Pancreas (tissue), 10 donors: ENCODE data around the gene KDM1A. TPM values are rescaled to one million over a fixed set of nuclear protein-coding genes. Genes with fewer than 3 reads are reported as not detected.

Experiments
- ATAC-seq, 4 donors: fragments of 200-7000 bp; cut with Tn5 transposase; one replicate each; pipeline versions ENCODE4 v1.8.0 to v1.9.1; 2020; ENCODE audit warnings: mild to moderate bottlenecking in 4 of 4, moderate library complexity in 4 of 4
- DNase-seq, 6 donors: peaks; one replicate each; pipeline ENCODE4 v3.0.0-alpha.2; 2020
- FAIRE-seq: peaks from 2 replicates; lab custom pipeline; 2012; peaks lifted over from hg19 to GRCh38; lab: Jason Lieb, UNC
- H3K27ac ChIP-seq, 4 donors: fragments of 200-600 bp; sonication (generic); 1 replicate in 3 of 4; 2 replicates in 1 of 4; pipeline versions ENCODE4 v1.5.0 to v1.8.0; 2020
- H3K27me3 ChIP-seq, 4 donors: fragments of 200-600 bp; one replicate each; pipeline ENCODE4 v1.8.0; 2021
- H3K36me3 ChIP-seq, 3 donors: fragments of 200-600 bp; sonication (generic) in 1 of 3; one replicate each; pipeline versions ENCODE4 v1.5.0 to v1.8.0; 2020 to 2021
- H3K4me1 ChIP-seq, 3 donors: fragments of 200-600 bp; one replicate each; pipeline ENCODE4 v1.8.0; 2021
- H3K4me3 ChIP-seq, 4 donors: fragments of 200-600 bp; sonication (generic) in 2 of 4; one replicate each; pipeline versions ENCODE4 v1.5.0 to v1.8.0; 2020 to 2021
- H3K9me3 ChIP-seq, 4 donors: fragments of 200-600 bp; one replicate each; pipeline ENCODE4 v1.8.0; 2021
- WGBS, 2 donors: extraction: QIAGEN DNeasy Blood & Tissue Kit; methylation state at CpG; one replicate each; pipeline ENCODE4 v1.1.7; 2013; 5-methylcytosine and 5-hydroxymethylcytosine counted together
- intact Hi-C, 3 donors: fragments of 100-400 bp; cut with DNase I; formaldehyde crosslinking; loops; one replicate each; pipeline versions ENCODE4 v1.11.1 to v1.14.2; 2022
- microRNA-seq, 2 donors: library from miRNA; unstranded; fragments of <30 nt; microRNA quantifications; one replicate each; pipeline versions ENCODE4 to v1.1.0, GENCODE V29; 2019 to 2020
- polyA plus RNA-seq, 2 donors: library from polyadenylated mRNA; stranded (reverse); fragments of 200-250 nt; gene quantifications; one replicate each; pipeline ENCODE4 v1.2.3, GENCODE V29; 2013
- total RNA-seq, 6 donors: library from RNA; stranded (reverse); fragmentation: NEBNext Ultra II Directional in 4 of 6; extraction: Animal tissue kit (Norgen Biotek cat#: 25700) in 4 of 6; gene quantifications; one replicate each; pipeline versions ENCODE4 v1.2.1 to v1.2.4, GENCODE V29; 2021 to 2023
- TF ChIP-seq, protein P1 (sequence below), 4 donors: fragments of 200-600 bp; sonication (generic) in 3 of 4; IDR thresholded peaks; one replicate each; pipeline versions ENCODE4 v1.5.0 to v1.8.0; 2021; ENCODE audit warnings: antibody characterized with exemption in 4 of 4
- donor health status: healthy with polysubstance abuse.
- donor health status: DM: no; HTN: no; CAD: no; lungs with moderate emphysema.
- donor health status: DM: no; HTN: no; CAD: no.
- donor health status: control.
- donor health status: control.
- donor health status: Bipolar disorder and iron deficiency.
- donor health status: DM: yes; HTN: yes; CAD: no.
- donor health status: DM: no; HTN: no; CAD: no.
- donor health status: DM: no; HTN: no; CAD: no.
- donor health status: DM: yes; HTN: yes; CAD: no.

The KDM1A gene
- total and polyA plus RNA-seq, 8 donors, result 13.7 to 31.9 (median 22.9) TPM

DNA sequence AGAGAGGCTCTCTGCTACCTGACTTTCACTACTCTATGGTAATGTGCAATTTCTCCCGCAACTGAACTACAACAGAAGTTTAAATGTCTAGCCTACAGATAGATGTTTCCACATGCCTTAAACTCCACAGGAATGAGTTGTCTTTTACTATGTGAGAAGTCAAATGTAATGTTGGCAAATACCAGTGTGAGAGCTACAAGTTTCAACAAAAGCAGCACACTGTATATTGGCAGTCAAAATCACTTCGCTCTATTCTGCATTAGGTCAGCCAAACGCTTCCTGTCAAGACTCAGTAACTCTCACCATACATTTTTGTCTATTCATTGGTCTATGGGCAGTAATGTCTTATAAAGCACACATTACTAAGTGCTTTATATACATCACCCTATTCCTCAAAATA lies 107.5 kb downstream of the KDM1A start:
- no peak for DNase-seq
- intact Hi-C loops, result no loop called here
- Histone ChIP-seq H3K36me3 (no peaks in the 10 kb centered on the region), H3K9me3 (no peaks in the 10 kb centered on the region), H3K27ac (no peak overlapping the region), H3K27me3 (no peaks in the 10 kb centered on the region), H3K4me1 (peaks cover 0 to 19% (median 16%) of the 10 kb centered on the region in 3 donors), H3K4me3 (no peak overlapping the region)
- 94 to 98% methylated on average over 3 of the region's 3 CpGs for WGBS, 2 donors
- TF ChIP-seq, protein P1, sequence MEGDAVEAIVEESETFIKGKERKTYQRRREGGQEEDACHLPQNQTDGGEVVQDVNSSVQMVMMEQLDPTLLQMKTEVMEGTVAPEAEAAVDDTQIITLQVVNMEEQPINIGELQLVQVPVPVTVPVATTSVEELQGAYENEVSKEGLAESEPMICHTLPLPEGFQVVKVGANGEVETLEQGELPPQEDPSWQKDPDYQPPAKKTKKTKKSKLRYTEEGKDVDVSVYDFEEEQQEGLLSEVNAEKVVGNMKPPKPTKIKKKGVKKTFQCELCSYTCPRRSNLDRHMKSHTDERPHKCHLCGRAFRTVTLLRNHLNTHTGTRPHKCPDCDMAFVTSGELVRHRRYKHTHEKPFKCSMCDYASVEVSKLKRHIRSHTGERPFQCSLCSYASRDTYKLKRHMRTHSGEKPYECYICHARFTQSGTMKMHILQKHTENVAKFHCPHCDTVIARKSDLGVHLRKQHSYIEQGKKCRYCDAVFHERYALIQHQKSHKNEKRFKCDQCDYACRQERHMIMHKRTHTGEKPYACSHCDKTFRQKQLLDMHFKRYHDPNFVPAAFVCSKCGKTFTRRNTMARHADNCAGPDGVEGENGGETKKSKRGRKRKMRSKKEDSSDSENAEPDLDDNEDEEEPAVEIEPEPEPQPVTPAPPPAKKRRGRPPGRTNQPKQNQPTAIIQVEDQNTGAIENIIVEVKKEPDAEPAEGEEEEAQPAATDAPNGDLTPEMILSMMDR (IDR thresholded peaks at IDR 0.05), result no peak
- ATAC-seq, result no peak
- FAIRE-seq, result no peak

DNA sequence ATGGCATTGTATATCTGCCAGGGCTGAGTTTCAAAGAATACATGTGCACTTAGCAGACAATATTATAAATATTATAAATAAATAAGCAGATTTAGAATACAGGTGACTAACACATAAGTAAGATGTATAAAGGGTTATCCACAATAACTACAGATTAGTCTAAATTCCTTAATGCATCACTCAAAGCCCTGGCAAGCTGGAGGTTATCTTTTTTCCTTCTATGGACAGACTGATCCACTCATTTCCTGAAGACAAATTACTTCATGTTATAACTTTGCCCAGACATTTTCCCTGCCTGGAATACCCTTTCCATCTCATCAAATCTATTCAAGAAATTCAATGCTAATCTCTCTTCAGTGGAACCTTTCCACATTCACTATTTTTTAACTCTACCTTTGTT lies 110.6 kb downstream of the KDM1A start:
- FAIRE-seq (no peak), DNase-seq (no peak), ATAC-seq (no peak)
- Histone ChIP-seq H3K4me3 (no peak overlapping the region), H3K36me3 (no peaks in the 10 kb centered on the region), H3K9me3 (no peaks in the 10 kb centered on the region), H3K27ac (no peak overlapping the region), H3K27me3 (no peaks in the 10 kb centered on the region), H3K4me1 (no peaks in the 10 kb centered on the region)
- intact Hi-C loops, result no loop called here
- TF ChIP-seq, protein P1 (IDR thresholded peaks at IDR 0.05), result no peak

DNA sequence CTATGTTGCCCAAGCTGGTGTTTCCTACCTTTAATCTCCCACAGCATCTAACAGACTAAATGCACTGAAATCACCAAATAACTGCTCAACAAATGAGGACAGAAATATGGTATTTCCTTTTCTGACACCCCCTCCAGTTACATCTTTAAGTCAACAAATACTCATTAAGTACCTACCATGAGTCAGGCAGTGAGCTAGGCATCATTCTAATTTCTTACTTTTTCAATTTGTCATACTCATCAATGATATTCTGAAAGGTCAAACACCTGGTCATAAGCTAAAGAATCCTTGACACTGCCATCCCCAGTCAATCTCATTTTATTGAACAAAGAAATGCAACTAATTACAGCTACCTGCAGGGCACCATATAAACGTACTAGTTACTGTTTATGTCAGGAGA lies 112.8 kb downstream of the KDM1A start:
- FAIRE-seq (no peak), DNase-seq (no peak), ATAC-seq (no peak)
- 63 to 75% methylated on average over 1 of the region's 1 CpG for WGBS, 2 donors
- intact Hi-C loops, result no loop called here
- TF ChIP-seq, protein P1 (IDR thresholded peaks at IDR 0.05), result no peak
- Histone ChIP-seq H3K27ac (no peak overlapping the region), H3K27me3 (no peaks in the 10 kb centered on the region), H3K36me3 (no peaks in the 10 kb centered on the region), H3K4me3 (no peak overlapping the region), H3K9me3 (no peaks in the 10 kb centered on the region), H3K4me1 (no peaks in the 10 kb centered on the region)

Small RNAs within 50 kb of the gene (microRNA-seq; reads per million reads assigned to microRNA genes)
- gene MIR3115 (0.77 to 0.88 reads per million in 2 donors), gene MIR4419A (0 reads per million in 2 donors)

Other genes with a start within 250 kb of the KDM1A start
- not detected for gene LACTBL1, start 46.6 kb upstream of the KDM1A start, total RNA-seq
- not detected for gene LACTBL1, start 46.6 kb upstream of the KDM1A start, polyA plus RNA-seq
- gene TEX46, start 3.6 kb upstream of the KDM1A start, total RNA-seq, result not detected
- not detected for gene TEX46, start 3.6 kb upstream of the KDM1A start, polyA plus RNA-seq
- 10 to 100 TPM in 2 of 6 donors, 1 to 10 TPM in 4; 5.2 to 15.2 (median 7.0) TPM for gene LUZP1, start 149.4 kb downstream of the KDM1A start, total RNA-seq
- 1 to 10 TPM; 1.7 to 2.7 TPM for gene LUZP1, start 149.4 kb downstream of the KDM1A start, polyA plus RNA-seq
- under 1 TPM in 4 of 6 donors, not detected in 2; 0.06 to 0.23 (median 0.20) TPM for gene HTR1D, start 198.0 kb downstream of the KDM1A start, total RNA-seq
- under 1 TPM; 0.14 to 0.15 TPM for gene HTR1D, start 198.0 kb downstream of the KDM1A start, polyA plus RNA-seq